ENCODE results near the gene ZNF746. TPM values are rescaled to one million over a fixed set of nuclear protein-coding genes. Genes with fewer than 3 reads are reported as not detected.

Gene ZNF746
- total RNA-seq (2022) (17.5 and 18.5 TPM in 2 replicates), Bru-seq, nascent RNA (percentile 81 among the genes with signal in this experiment), BruChase-seq, experiment 1, labeled RNA remaining after a 6-hour chase (percentile 58 among the genes with signal in this experiment), BruChase-seq, experiment 2, labeled RNA remaining after a 2-hour chase (percentile 73 among the genes with signal in this experiment)
- long read RNA-seq, transcript ZNF746-202 (7 exons, 3,797 nt): major isoform, 6 of 23 reads
- long read RNA-seq, partial matches to known transcripts: 1 of 23 reads
- long read RNA-seq, other reads (novel, unspliced or antisense): 9 of 23 reads

GRCh38 chr7:149497467-149498261 is at the start of gene ZNF746:
Gene ZNF746 (minus strand): TSS chr7:149497809. CDS start chr7:149497536, 273 bp downstream.
- Mint-ChIP-seq H3K4me1 (ENCODE audit: low read depth, unreplicated experiment) (peaks cover 9% of the 10 kb centered on the region), H3K27me3 (ENCODE audit: unreplicated experiment) (peaks cover 25% of the 10 kb centered on the region), H3K9me3 (ENCODE audit: low read depth, unreplicated experiment) (no peaks in the 10 kb centered on the region), H3K27ac (ENCODE audit: unreplicated experiment) (peak within 1 kb of the TSS; percentile 81), H3K4me3 (ENCODE audit: low read depth, unreplicated experiment) (peak within 1 kb of the TSS; percentile 96), H3K36me3 (ENCODE audit: insufficient read depth, unreplicated experiment) (peaks cover 32% of the 10 kb centered on the region)
- TF ChIP-seq CTCF (IDR thresholded peaks at IDR 0.05; ENCODE audit: unreplicated experiment): peak; percentile 52
- DNase-seq: peak; percentile 89
- BruUV-seq (replicated peaks): no TSS peak
- CTCF ChIA-PET: no interaction called here
- intact Hi-C loops (cut with micrococcal nuclease; ENCODE audit: unreplicated experiment): loop anchor here (5.0 kb wide), 1 partner anchor 185 kb away; no protein-coding TSS in a partner anchor

DNA sequence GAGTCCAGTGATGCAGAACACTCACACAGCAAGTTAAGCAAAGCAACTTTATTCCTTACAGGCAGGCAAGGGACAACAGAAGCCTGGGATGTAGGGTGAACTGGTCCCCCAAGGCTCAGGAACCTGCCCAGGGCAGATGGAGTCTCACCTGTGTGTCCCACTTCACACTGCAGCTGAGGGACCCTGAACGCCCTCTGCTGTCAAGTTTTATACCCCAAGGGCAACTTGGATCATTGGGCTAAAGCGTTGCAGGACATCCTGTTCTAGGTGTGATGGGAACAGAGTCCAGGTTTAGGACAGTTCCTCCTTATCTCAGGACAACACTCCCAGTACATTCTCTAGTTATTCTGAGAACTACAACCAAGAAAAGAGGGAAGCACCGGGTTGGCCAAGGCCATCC is 49.5 kb upstream of the ZNF746 start:
- Mint-ChIP-seq H3K9me3 (ENCODE audit: low read depth, unreplicated experiment) (no peaks in the 10 kb centered on the region), H3K4me1 (ENCODE audit: low read depth, unreplicated experiment) (no peaks in the 10 kb centered on the region), H3K27ac (ENCODE audit: unreplicated experiment) (no peak overlapping the region), H3K4me3 (ENCODE audit: low read depth, unreplicated experiment) (no peak overlapping the region), H3K36me3 (ENCODE audit: insufficient read depth, unreplicated experiment) (peaks cover 15% of the 10 kb centered on the region), H3K27me3 (ENCODE audit: unreplicated experiment) (no peaks in the 10 kb centered on the region)
- intact Hi-C loops (cut with micrococcal nuclease; ENCODE audit: unreplicated experiment): no loop called here
- BruUV-seq (replicated peaks): no TSS peak
- no peak for DNase-seq
- CTCF ChIA-PET: no interaction called here
- TF ChIP-seq CTCF (IDR thresholded peaks at IDR 0.05; ENCODE audit: unreplicated experiment): peak; percentile 15

DNA sequence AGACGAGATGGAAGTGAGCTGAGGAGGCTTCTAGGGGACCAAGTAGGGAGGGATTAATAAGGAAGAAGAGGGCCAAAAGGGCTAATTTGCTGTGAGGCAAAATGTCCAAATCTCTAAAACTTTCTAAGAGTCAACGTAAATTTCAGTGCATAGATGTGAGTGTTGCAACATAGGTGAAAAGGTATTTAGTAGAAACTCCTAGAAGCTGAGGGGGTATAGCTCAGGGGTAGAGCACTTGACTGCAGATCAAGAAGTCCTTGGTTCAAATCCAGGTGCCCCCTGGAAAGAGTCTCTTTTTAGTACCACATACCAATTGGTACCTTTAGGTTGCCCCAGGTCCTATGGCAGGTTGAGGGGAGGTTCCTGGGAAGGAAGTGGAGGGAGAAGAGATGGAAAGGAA is 48.7 kb upstream of the ZNF746 start:
- intact Hi-C loops (cut with micrococcal nuclease; ENCODE audit: unreplicated experiment): no loop called here
- CTCF ChIA-PET: no interaction called here
- Mint-ChIP-seq H3K4me1 (ENCODE audit: low read depth, unreplicated experiment) (no peaks in the 10 kb centered on the region), H3K4me3 (ENCODE audit: low read depth, unreplicated experiment) (no peak overlapping the region), H3K27ac (ENCODE audit: unreplicated experiment) (no peak overlapping the region), H3K36me3 (ENCODE audit: insufficient read depth, unreplicated experiment) (peaks cover 7% of the 10 kb centered on the region), H3K9me3 (ENCODE audit: low read depth, unreplicated experiment) (no peaks in the 10 kb centered on the region), H3K27me3 (ENCODE audit: unreplicated experiment) (no peaks in the 10 kb centered on the region)
- DNase-seq: no peak
- no TSS peak for BruUV-seq (replicated peaks)
- TF ChIP-seq CTCF (IDR thresholded peaks at IDR 0.05; ENCODE audit: unreplicated experiment): no peak

- BruUV-seq (replicated peaks): no TSS peak
- H3K9me3 Mint-ChIP-seq (ENCODE audit: low read depth, unreplicated experiment): peaks cover 3% of the 10 kb centered on the region
- H3K4me1 Mint-ChIP-seq (ENCODE audit: low read depth, unreplicated experiment): no peaks in the 10 kb centered on the region
- intact Hi-C loops (cut with micrococcal nuclease; ENCODE audit: unreplicated experiment): no loop called here
- H3K36me3 Mint-ChIP-seq (ENCODE audit: insufficient read depth, unreplicated experiment): peaks cover 7% of the 10 kb centered on the region
- no peak overlapping the region for H3K4me3 Mint-ChIP-seq (ENCODE audit: low read depth, unreplicated experiment)
- DNase-seq: no peak
- no peak for TF ChIP-seq CTCF (IDR thresholded peaks at IDR 0.05; ENCODE audit: unreplicated experiment)
- H3K27me3 Mint-ChIP-seq (ENCODE audit: unreplicated experiment): no peaks in the 10 kb centered on the region
- no peak overlapping the region for H3K27ac Mint-ChIP-seq (ENCODE audit: unreplicated experiment)
- CTCF ChIA-PET: no interaction called here
These were observed 46.4 kb upstream of the ZNF746 start for GRCh38 chr7:149544028-149544427.

Measured in Calu3 (cell line).